HG03571 (cell line): Measurements from ENCODE around the gene SLC35F3.
"Not testable (repeated sequence)": the region's sequence is repeated elsewhere in the genome, so short reads cannot be mapped to it uniquely, and the experiment has no call there.

Experiments
- ATAC-seq: cut with Tn5 transposase; IDR thresholded peaks from one replicate; pipeline ENCODE4 v1.9.1; 2021; ENCODE audit not compliant: unreplicated experiment

SLC35F3 gene

GRCh38 chr1:234243521-234244260 lies 339.2 kb downstream of the SLC35F3 start:
- no peak for ATAC-seq

GRCh38 chr1:234244482-234244881 lies 340.0 kb downstream of the SLC35F3 start:
- ATAC-seq: peak; percentile 36

GRCh38 chr1:234246638-234247116 lies 342.2 kb downstream of the SLC35F3 start:
- peak; percentile 91 for ATAC-seq

GRCh38 chr1:234247746-234248145 lies 343.3 kb downstream of the SLC35F3 start:
- ATAC-seq: not testable (repeated sequence)

- ATAC-seq: no peak
These were observed 346.3 kb downstream of the SLC35F3 start for GRCh38 chr1:234250747-234251146.

GRCh38 chr1:234253732-234254131 lies 349.3 kb downstream of the SLC35F3 start:
- peak; percentile 64 for ATAC-seq

- no peak for ATAC-seq
These were observed 351.9 kb downstream of the SLC35F3 start for GRCh38 chr1:234256359-234256758.

GRCh38 chr1:234258071-234258470 lies 353.6 kb downstream of the SLC35F3 start:
- ATAC-seq: no peak

GRCh38 chr1:234260578-234260977 lies 356.1 kb downstream of the SLC35F3 start:
- peak; percentile 49 for ATAC-seq

- ATAC-seq: no peak
These were observed 357.1 kb downstream of the SLC35F3 start for GRCh38 chr1:234261545-234261944.

- ATAC-seq: no peak
These were observed 357.7 kb downstream of the SLC35F3 start for GRCh38 chr1:234262007-234262753.

- no peak for ATAC-seq
These were observed 358.3 kb downstream of the SLC35F3 start for GRCh38 chr1:234262754-234263105.

- ATAC-seq: no peak
These were observed 360.4 kb downstream of the SLC35F3 start for GRCh38 chr1:234264832-234265231.

- ATAC-seq: no peak
These were observed 360.8 kb downstream of the SLC35F3 start for GRCh38 chr1:234265321-234265720.

GRCh38 chr1:234265861-234266260 lies 361.4 kb downstream of the SLC35F3 start:
- no peak for ATAC-seq

GRCh38 chr1:234270093-234270492 lies 365.6 kb downstream of the SLC35F3 start:
- no peak for ATAC-seq

GRCh38 chr1:234270581-234271242 lies 366.2 kb downstream of the SLC35F3 start:
- ATAC-seq: no peak

GRCh38 chr1:234271243-234271606 lies 366.7 kb downstream of the SLC35F3 start:
- peak; percentile 92 for ATAC-seq

- no peak for ATAC-seq
These were observed 368.3 kb downstream of the SLC35F3 start for GRCh38 chr1:234272656-234273312.

GRCh38 chr1:234273981-234274380 lies 369.5 kb downstream of the SLC35F3 start:
- no peak for ATAC-seq

GRCh38 chr1:234276151-234276788 lies 371.8 kb downstream of the SLC35F3 start:
- no peak for ATAC-seq
